ENCODE results near the gene LITAF. TPM values are rescaled to one million over a fixed set of nuclear protein-coding genes. Genes with fewer than 3 reads are reported as not detected.
"Not testable (repeated sequence)": the region's sequence is repeated elsewhere in the genome, so short reads cannot be mapped to it uniquely, and the experiment has no call there.

The LITAF gene
- total RNA-seq, 1 experiment from 2014 or later: 120 TPM

DNA sequence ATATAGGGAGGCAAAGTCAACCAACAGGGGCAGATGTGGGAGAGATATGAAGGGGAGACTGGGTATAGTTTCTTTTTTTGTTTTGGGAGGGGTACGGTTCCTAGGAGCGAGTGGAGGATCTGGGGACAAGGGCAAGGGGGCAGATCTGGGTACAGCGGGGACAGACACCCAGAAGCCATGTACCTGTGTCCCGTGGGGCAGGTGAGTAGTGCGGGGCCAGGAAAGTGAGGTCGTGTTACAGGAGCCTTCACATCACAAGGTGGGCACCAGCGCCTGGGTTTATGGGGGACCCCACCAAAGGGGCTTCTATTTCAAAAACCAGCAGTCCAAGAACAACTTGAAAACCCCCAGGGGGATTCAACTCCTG is 11.5 kb downstream of the LITAF start:
- DNase-seq (ENCODE audit: low spot score): no peak

DNA sequence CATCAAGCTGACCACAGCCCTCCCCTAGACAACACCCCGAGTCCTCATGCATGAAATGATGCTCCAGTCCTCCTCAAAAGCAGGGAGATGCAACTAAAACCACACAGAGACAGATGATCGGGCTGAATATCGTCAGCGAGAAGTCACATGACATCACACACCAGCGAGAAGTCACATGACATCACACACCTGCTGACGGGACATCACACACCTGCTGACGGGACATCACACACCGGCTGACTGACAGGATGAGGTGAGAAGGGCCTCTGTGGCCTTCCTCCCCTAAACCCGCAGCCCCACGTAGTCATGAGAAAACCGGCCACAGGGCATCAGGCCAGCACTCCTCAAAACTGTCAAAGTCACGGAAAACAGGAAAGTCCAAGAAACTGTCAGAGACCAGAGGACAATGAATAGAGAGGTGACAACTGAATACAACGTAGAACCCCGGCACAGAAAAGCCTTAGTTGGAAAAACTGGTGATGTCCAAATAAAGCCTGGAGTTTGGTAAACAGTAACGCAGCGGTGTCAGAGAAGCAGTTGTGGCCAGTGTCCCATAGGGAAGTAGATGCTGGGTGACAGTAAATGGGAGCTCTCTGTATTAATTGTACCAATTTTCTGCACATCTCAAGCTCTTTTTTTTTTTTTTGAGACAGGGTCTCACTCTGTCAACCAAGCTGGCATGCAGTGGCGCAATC is 14.3 kb downstream of the LITAF start:
- DNase-seq (ENCODE audit: low spot score): no peak

GRCh38 chr16:11571549-11571948 is 15.2 kb downstream of the LITAF start:
- DNase-seq (ENCODE audit: low spot score): no peak

DNA sequence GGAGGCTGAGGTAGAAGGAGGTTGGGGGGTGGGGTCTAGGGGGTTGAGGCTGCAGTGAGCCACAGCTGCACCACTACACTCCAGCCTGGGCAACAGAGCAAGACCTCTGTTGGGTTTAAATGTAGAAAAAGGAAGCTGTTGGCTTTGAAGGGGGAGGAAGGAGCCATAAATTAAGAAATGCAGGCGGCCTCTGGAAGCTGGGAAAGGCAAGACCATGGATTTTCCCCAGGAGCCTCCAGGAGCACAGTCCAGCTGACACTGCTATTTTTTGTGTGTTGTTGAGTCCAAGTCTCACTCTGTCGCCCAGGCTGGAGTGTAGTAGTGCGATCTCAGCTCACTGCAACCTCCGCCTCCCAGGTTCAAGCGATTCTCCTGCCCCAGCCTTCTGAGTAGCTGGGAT is 15.9 kb downstream of the LITAF start:
- DNase-seq (ENCODE audit: low spot score): no peak

GRCh38 chr16:11570258-11570657 is 16.5 kb downstream of the LITAF start:
- no peak for DNase-seq (ENCODE audit: low spot score)

DNA sequence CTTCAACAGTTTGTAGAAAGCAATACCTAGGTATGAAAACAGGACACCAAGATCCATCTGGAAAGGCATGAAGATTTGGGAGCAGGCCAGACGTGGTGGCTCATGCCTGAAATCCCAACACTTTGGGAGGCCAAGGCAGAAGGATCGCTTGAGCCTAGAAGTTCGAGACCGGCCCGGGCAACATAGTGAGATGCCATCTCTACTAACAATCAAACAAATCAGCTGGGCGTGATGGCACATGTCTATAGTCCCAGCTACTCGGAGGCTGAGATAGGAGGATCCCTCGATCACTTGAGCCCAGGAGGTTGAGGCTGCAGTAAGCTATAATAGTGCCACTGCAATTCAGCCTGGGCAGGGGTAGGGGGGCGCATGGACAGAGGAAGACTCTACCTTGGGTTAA is 20.3 kb downstream of the LITAF start:
- no peak for DNase-seq (ENCODE audit: low spot score)

DNA sequence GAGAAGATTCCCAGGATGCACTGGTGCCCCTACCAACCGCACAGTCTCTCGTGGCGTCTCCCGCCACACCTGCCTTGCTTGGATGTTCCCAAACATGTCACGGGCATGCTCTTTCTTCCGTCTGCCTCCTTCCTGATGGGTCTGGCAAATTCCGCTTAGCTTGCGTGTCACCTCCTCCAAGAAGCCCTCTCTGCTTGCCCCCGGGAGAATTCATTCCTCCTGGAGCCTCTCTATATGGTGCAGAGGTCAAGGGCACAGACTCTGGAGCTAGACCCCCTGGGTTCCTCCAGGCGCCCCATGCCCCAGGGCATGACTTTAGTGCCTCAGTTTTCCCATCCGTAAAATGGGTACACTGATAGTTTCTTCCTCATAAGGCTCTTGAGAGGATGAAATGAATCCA is 21.1 kb downstream of the LITAF start:
- DNase-seq (ENCODE audit: low spot score): no peak

- DNase-seq (ENCODE audit: low spot score): no peak
These were observed 22.4 kb downstream of the LITAF start for GRCh38 chr16:11564046-11564926.

DNA sequence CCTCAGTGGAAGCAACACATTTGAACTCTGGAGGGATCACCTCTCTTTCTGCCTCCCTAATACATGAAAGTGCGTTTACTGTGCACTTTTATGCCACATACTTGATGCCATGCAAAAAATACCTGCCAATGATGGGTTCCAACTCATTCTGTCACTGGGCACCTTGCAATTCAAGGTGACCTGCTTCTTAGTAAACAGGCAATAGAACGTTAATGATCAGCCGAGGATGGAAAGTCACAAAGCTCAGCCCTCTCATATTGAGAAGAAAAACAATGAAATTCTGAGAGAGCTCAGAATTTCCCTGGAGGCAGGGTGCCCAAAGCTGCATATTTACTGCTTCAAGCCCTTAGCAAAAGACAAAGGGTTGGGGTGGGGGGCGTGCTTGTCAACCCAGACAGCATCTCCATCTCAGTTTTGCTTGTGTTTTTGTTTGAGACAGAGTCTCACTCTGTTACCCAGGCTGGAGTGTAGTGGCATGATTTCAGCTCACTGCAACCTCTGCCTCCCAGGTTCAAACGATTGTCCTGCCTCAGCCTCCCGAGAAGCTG is 23.2 kb downstream of the LITAF start:
- DNase-seq (ENCODE audit: low spot score): no peak

DNA sequence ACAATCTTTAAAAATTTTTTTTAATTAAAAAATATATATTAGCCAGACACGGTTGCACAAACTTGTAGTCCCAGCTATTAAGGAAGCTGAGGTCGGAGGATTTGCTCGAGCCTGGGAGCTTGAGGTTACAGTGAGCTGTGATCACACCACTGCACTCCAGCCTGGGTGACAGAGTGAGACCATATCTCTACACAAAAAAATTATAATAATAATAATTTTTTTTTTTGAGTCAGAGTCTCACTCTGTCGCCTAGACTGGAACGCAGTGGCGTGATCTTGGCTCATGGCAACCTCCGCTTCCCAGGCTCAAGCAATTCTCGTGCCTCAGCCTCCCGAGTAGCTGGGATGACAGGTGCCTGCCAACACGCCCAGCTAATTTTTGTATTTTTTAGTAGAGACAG is 23.8 kb downstream of the LITAF start:
- DNase-seq (ENCODE audit: low spot score): no peak

DNA sequence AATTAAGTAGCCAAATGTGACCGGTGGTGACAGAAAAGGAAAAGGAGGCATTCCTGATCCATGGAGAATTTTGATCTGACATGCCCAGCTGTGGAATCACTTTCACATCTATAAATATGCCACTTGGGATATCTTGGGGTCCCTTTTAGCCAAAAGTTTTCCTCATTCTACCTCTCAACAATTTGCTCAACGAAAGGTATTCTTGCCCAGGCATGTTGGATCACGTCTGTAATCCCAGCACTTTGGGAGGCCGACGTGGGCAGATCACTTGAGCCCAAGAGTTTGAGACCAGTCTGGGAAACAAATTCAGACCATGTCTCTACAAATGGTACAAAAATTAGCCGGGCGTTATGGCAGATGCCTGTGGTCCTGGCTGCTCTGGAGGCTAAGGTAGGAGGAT is 24.3 kb downstream of the LITAF start:
- DNase-seq (ENCODE audit: low spot score): no peak

- no peak for DNase-seq (ENCODE audit: low spot score)
These were observed 24.9 kb downstream of the LITAF start for GRCh38 chr16:11561856-11562255.

DNA sequence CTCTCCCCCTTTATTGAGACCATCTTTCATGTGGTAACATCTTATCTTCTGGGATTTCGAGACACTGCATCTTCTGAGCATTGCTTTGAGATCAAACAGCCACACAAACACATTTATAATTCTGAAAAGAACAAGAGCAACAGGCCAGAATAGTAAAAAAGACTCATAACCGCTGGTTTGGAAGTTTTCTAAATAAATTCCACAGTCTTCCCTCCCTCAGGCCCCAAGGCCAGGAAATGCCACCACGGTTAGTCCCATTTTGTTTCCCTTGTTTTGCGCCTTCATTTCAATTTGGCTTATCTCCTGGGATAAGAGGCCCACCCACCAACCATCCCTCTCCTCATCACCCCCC is 25.3 kb downstream of the LITAF start:
- no peak for DNase-seq (ENCODE audit: low spot score)

DNA sequence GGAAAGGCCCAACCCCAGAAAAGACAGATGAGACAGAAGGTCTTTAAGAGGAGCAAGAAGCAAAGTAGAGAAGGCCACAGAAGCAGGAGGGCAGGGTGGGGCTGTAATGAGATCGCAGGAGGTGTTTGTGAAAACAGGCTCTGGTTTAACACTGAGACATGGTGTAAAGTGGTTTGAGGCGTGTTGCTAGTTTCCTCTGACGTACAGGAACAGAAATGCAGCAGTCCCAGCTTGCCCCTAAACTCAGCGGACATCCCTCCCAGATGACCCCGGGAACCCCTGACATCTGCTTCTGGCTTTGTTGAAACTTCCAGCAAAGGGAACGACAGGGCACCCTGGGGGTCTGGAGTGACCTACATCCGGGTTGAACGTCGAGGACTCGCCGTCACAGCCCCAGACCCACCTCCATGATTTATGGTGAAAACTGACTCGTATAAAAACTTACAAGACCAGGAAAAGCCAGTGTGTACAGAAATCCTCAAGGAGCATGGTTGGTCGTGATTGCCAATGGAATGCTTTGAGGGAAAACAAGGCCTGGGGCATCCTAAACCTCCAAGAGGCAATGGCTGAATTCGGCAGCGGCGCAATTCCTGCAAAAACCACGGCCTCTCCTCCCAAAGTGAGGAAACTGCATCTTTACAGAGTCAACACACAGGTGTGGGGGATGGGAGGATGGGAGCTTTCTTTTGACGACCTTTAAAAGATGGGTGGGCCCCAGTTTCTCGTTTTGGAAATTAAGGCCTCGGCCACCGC is 25.8 kb downstream of the LITAF start:
- peak; percentile 14 for DNase-seq (ENCODE audit: low spot score)

DNA sequence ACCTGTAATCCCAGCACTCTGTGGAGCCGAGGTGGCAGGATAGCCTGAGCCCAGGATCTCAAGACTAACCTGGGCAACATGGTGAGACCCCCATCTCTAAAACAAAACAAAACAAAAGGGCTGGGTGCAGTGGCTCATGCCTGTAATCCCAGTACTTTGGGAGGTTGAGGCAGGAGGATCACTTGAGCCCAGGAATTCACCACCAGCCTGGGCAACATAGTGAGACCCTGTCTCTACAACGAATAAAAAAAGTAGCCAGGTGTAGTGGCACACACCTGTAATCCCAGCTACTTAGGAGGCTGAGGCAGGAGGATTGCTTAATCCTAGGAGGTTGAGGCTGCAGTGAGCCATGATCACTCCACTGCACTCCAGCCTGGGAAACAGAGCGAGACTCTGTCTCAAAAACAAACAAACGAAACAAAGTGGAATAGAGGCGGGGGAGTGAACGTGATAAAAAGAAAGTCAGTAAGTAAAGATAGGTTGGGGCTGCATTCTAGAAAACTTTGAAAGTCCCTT is 28.4 kb downstream of the LITAF start:
- not testable (repeated sequence) for DNase-seq (ENCODE audit: low spot score)

DNA sequence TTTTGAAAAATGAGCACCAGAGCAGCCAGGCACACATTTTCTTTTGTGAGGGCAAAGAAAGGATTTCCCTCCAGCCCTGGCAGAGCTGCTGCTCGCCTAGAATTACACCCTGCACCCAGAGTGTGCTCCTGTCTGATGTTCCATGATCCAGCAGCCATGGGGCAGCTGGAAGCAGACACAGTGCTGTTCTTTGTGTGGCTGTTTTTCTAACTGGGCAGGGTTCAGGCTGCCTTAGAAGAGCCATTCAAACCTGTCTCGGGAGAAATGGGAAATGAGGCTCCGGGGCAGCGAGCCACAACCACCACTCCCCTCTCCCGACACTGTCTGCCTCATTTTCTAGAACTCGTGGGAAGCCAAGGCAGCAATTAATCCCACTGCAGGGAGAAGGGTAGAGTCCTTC is 28.9 kb downstream of the LITAF start:
- DNase-seq (ENCODE audit: low spot score): no peak

GRCh38 chr16:11556945-11557720 is 29.6 kb downstream of the LITAF start:
- no peak for DNase-seq (ENCODE audit: low spot score)

DNA sequence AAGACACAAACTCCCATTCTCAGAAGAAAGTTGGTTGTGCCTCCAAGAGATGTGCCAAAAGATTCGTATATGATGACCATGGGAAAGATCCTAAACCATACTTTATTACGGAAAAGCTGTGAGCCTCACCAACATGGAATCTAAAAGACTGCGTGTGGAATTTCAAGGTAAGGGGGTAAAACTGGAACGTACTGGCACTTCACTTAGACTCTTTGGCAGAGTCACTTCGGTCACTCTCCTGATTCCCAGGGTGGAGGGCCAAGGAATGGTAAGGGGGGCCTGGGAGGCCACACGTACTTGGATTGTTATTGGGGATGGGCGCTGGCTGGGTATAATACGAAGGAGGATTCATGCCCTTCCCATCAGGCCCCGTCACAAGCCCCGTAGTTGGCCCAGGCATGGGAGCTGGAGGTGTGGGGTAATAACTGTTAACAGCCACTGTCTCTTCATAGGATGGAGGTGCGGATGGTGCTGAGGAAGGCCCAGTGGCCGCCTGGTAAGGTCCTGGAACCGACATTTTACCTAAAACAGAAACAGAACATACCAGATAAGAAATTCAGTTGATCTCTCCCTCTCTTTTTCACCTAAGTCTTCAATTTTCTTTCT is 30.4 kb downstream of the LITAF start:
- no peak for DNase-seq (ENCODE audit: low spot score)

DNA sequence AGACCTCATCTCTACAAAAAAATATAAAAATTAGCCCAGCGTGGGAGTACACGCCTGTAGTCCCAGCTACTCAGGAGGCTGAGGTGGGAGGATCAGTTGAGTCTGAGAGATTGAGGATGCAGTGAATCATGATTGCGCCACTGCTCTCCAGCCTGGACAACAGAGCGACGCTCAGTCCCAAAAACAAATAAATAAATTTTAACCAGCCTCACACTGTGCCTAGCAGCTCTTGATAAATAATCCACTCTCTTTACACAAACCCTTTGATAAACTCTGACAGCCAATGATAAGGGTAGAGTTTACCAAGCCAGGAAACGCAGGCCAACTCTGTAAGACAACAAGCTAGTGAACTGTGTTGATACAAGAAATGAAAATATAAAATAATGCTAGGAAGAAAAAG is 32.7 kb downstream of the LITAF start:
- no peak for DNase-seq (ENCODE audit: low spot score)

DNA sequence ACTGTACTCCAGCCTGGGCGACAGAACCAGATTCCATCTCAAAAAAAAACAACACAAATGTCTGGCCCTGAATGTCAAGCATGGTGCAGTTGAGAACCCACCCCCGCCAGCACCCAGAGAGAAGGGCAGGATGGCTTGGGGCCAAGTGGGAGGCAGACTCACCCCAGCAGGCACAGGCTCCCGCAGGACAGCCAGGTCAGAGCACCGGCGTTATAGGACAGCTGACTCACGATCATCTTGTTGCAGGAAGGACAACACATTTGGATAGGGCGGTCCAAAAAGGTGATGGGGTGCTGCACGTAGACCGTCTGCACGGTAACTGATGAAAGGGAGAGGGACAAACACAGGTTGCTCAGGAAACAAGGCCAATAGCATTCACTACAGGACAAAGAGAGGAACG is 33.3 kb downstream of the LITAF start:
- no peak for DNase-seq (ENCODE audit: low spot score)

GRCh38 chr16:11552440-11552839 is 34.3 kb downstream of the LITAF start:
- no peak for DNase-seq (ENCODE audit: low spot score)

All from H4 (cell line).